GM12878 (cell line): ENCODE results near the gene SLC38A5. TPM values are rescaled to one million over a fixed set of nuclear protein-coding genes. Genes with fewer than 3 reads are reported as not detected.

Source experiments
- ATAC-seq: fragments of 200-7000 bp; cut with Tn5 transposase; 3 replicates; pipeline ENCODE4 v1.9.1; 2020; ENCODE audit warnings: mild to moderate bottlenecking, moderate library complexity
- BruUV-seq: library from RNA; stranded (reverse); fragments of 400-500 nt; replicated peaks from 2 replicates; lab custom pipeline; 2021; lab: Mats Ljungman, UMichigan
- CTCF ChIA-PET: fragments of 300-600 bp; sonication (Branson Sonifier 250); formaldehyde crosslinking; extraction: SDS; loops from one replicate; lab custom pipeline; 2021; ENCODE audit warnings: inconsistent platforms; lab: Yijun Ruan, JAX
- POLR2A ChIA-PET: fragments of 350-600 bp; formaldehyde crosslinking; extraction: SDS; loops from one replicate; lab custom pipeline; 2021; ENCODE audit warnings: inconsistent platforms; lab: Charles Lee
- RAD21 ChIA-PET: fragments of 300-600 bp; sonication (Branson Sonifier 250); formaldehyde crosslinking; loops from one replicate; lab custom pipeline; 2023; ENCODE audit warnings: antibody characterized with exemption; ENCODE audit not compliant: unreplicated experiment; lab: Charles Lee
- SMC1A ChIA-PET: fragments of 300-600 bp; sonication (Branson Sonifier 250); formaldehyde crosslinking; loops from one replicate; lab custom pipeline; 2023; ENCODE audit not compliant: unreplicated experiment, uncharacterized antibody; lab: Charles Lee
- DNase-seq: peaks from one replicate; pipeline ENCODE4 v3.0.0-alpha.2; 2011; ENCODE audit warnings: low read depth, low spot score
- FAIRE-seq: peaks from 3 replicates; lab custom pipeline; 2011; peaks lifted over from hg19 to GRCh38; lab: Jason Lieb, UNC
- H2AFZ ChIP-seq: 2 replicates; pipeline ENCODE4 v1.6.0; 2011; ENCODE audit warnings: low read depth, low read length, control low read depth; ENCODE audit not compliant: control insufficient read depth
- H3K27ac ChIP-seq: 2 replicates; pipeline ENCODE4 v1.5.1; 2011; ENCODE audit warnings: control low read depth; ENCODE audit not compliant: control insufficient read depth, insufficient read depth
- H3K27me3 ChIP-seq, 2 experiments: replicated peaks in 1 of 2; 2 replicates each; pipeline versions ENCODE4 v1.6.0 to v1.6.1; 2011; ENCODE audit warnings: low read length in 1 of 2; ENCODE audit not compliant: control insufficient read depth in 2 of 2, insufficient read depth in 2 of 2
- H3K36me3 ChIP-seq, 2 experiments: 2 replicates each; pipeline ENCODE4 v1.5.1; 2011; ENCODE audit warnings: low read length in 1 of 2; ENCODE audit not compliant: control insufficient read depth in 2 of 2, insufficient read depth in 2 of 2
- H3K4me1 ChIP-seq: 2 replicates; pipeline ENCODE4 v1.6.1; 2011; ENCODE audit warnings: mild to moderate bottlenecking, low read length, moderate library complexity, mixed read lengths; ENCODE audit not compliant: control insufficient read depth, insufficient read depth
- H3K4me2 ChIP-seq: 2 replicates; pipeline ENCODE4 v1.6.0; 2011; ENCODE audit warnings: control low read depth; ENCODE audit not compliant: control insufficient read depth, insufficient read depth
- H3K4me3 ChIP-seq: fragments of 200-600 bp; sonication (generic); 2 replicates; pipeline ENCODE4 v1.5.1; 2016
- H3K79me2 ChIP-seq: 2 replicates; pipeline ENCODE4 v1.6.0; 2011; ENCODE audit warnings: low read length; ENCODE audit not compliant: control insufficient read depth, insufficient read depth
- H3K9ac ChIP-seq: 2 replicates; pipeline ENCODE4 v1.8.0; 2011; ENCODE audit warnings: low read length, control low read depth, mixed read lengths; ENCODE audit not compliant: control insufficient read depth, insufficient read depth
- H3K9me3 ChIP-seq: replicated peaks from 3 replicates; pipeline ENCODE4 v1.5.1; 2011; ENCODE audit warnings: mild to moderate bottlenecking, low read length; ENCODE audit not compliant: control insufficient read depth, insufficient read depth
- H4K20me1 ChIP-seq: 2 replicates; pipeline ENCODE4 v1.6.0; 2011; ENCODE audit not compliant: control insufficient read depth, insufficient read depth
- BACH1 ChIP-seq: fragments of 450-650 bp; IDR thresholded peaks from 2 replicates; pipeline ENCODE4 v1.6.1; 2017; ENCODE audit warnings: mild to moderate bottlenecking, borderline replicate concordance
- BHLHE40 ChIP-seq, 2 experiments: fragments of 450-650 bp in 1 of 2; IDR thresholded peaks; 2 replicates each; pipeline ENCODE4 v1.6.1; 2011 to 2017; ENCODE audit warnings: low read depth in 2 of 2, borderline replicate concordance in 1 of 2, improper control_type of control experiment in 1 of 2, low read length in 1 of 2, mild to moderate bottlenecking in 1 of 2
- BRCA1 ChIP-seq: IDR thresholded peaks from 2 replicates; pipeline ENCODE4 v1.6.1; 2011; ENCODE audit warnings: low read depth, low read length, improper control_type of control experiment
- CBFB ChIP-seq: IDR thresholded peaks from 2 replicates; pipeline ENCODE4 v1.6.1; 2016; ENCODE audit warnings: antibody characterized with exemption, low read depth
- CHD2 ChIP-seq: IDR thresholded peaks from 2 replicates; pipeline ENCODE4 v1.6.1; 2011; ENCODE audit warnings: low read depth, low read length, improper control_type of control experiment, borderline replicate concordance
- EP300 ChIP-seq, 2 experiments: fragments of 150-350 bp in 1 of 2; IDR thresholded peaks; 2 replicates each; pipeline ENCODE4 v1.6.1; 2011 to 2012; ENCODE audit warnings: low read depth in 2 of 2, low read length in 2 of 2, borderline replicate concordance in 1 of 2, improper control_type of control experiment in 1 of 2, inconsistent platforms in 1 of 2; ENCODE audit not compliant: control insufficient read depth in 1 of 2
- HDAC2 ChIP-seq: fragments of 200-600 bp; sonication (generic); IDR thresholded peaks from 2 replicates; pipeline ENCODE4 v1.6.1; 2017
- HSF1 ChIP-seq: fragments of 150-350 bp; IDR thresholded peaks from 2 replicates; pipeline ENCODE4 v1.6.1; 2014; ENCODE audit warnings: mild to moderate bottlenecking, low read depth, low read length
- MEF2B ChIP-seq: fragments of 450-650 bp; IDR thresholded peaks from 2 replicates; pipeline ENCODE4 v1.6.1; 2018; ENCODE audit warnings: mild to moderate bottlenecking, moderate library complexity; ENCODE audit not compliant: partially characterized antibody, poor library complexity, severe bottlenecking
- RAD21 ChIP-seq: IDR thresholded peaks from 2 replicates; pipeline ENCODE4 v1.6.1; 2011; ENCODE audit warnings: mild to moderate bottlenecking, low read depth, low read length, moderate library complexity; ENCODE audit not compliant: insufficient read depth
- SMARCA5 ChIP-seq: fragments of 450-650 bp; IDR thresholded peaks from 2 replicates; pipeline ENCODE4 v1.6.1; 2017; ENCODE audit warnings: mild to moderate bottlenecking
- SREBF2 ChIP-seq: IDR thresholded peaks from 2 replicates; pipeline ENCODE4 v1.6.1; 2012; ENCODE audit warnings: mild to moderate bottlenecking, low read length
- TAF1 ChIP-seq: IDR thresholded peaks from 2 replicates; pipeline ENCODE4 v1.6.1; 2011; ENCODE audit warnings: mild to moderate bottlenecking, low read depth, low read length, borderline replicate concordance
- WGBS: methylation state at CpG from one replicate; pipeline ENCODE4 v1.1.6; 2016; ENCODE audit warnings: low lambda C conversion rate; ENCODE audit not compliant: insufficient replicate concordance, insufficient coverage; ENCODE audit errors: missing lambda C conversion rate; 5-methylcytosine and 5-hydroxymethylcytosine counted together
- in situ Hi-C: fragments of 300-500 bp; cut with MboI; formaldehyde crosslinking; loops from 9 replicates; pipeline ENCODE4 v1.14.3; 2018; ENCODE audit warnings: mixed read lengths
- intact Hi-C: fragments of 100-400 bp; cut with micrococcal nuclease; formaldehyde crosslinking; loops from one replicate; pipeline ENCODE4 v1.14.2; 2022; ENCODE audit not compliant: unreplicated experiment
- polyA plus RNA-seq, 11 experiments: library from polyadenylated mRNA; depleted of rRNA in 4 of 11; unstranded in 6 of 11; stranded (reverse) in 5 of 11; fragments of >200 nt; fragmentation: Nextera tagmentation in 4 of 11; fragmentation: Illumina TruSeq in 1 of 11; extraction: Ambion mirVana in 4 of 11; extraction: Trizol in 1 of 11; gene quantifications; 1 replicate in 1 of 11; 2 replicates in 10 of 11; pipeline versions ENCODE4 v1.2.1 to v1.2.3, GENCODE V29; 2011 to 2016; ENCODE audit warnings: inconsistent platforms in 2 of 11, missing spikeins in 2 of 11, low read depth in 1 of 11
- total RNA-seq, 4 experiments: library from RNA; depleted of rRNA in 3 of 4; stranded (reverse); fragments of >200 nt in 3 of 4; fragmentation: Illumina TruSeq in 1 of 4; extraction: Trizol in 1 of 4; gene quantifications; 2 replicates each; pipeline versions ENCODE4 v1.2.1 to v1.2.3, GENCODE V29; 2013 to 2021
- TF ChIP-seq, protein P1 (sequence below), 3 experiments: IDR thresholded peaks in 2 of 3; conservative IDR thresholded peaks in 1 of 3; 2 replicates each; pipeline ENCODE4 v1.5.1; 2011; ENCODE audit warnings: low read depth in 3 of 3, low read length in 3 of 3, mild to moderate bottlenecking in 3 of 3, control low read depth in 2 of 3, moderate library complexity in 2 of 3, inconsistent platforms in 1 of 3, mixed read lengths in 1 of 3; ENCODE audit not compliant: control insufficient read depth in 2 of 3, insufficient read depth in 1 of 3; ENCODE audit errors: extremely low read depth in 1 of 3
- TF ChIP-seq, protein P2 (sequence below): fragments of 450-650 bp; IDR thresholded peaks from 2 replicates; pipeline ENCODE4 v1.6.1; 2017; ENCODE audit warnings: mild to moderate bottlenecking, moderate library complexity

Gene SLC38A5
- total and polyA plus RNA-seq, 10 of the 15 experiments (the other 5 are each of a cell fraction or from before 2014, with no cell fraction given): 4.2 to 108 (median 70.6) TPM

GRCh38 chrX:48511560-48511959 is 41.5 kb upstream of the SLC38A5 start (continued):
- TF ChIP-seq, protein P1, sequence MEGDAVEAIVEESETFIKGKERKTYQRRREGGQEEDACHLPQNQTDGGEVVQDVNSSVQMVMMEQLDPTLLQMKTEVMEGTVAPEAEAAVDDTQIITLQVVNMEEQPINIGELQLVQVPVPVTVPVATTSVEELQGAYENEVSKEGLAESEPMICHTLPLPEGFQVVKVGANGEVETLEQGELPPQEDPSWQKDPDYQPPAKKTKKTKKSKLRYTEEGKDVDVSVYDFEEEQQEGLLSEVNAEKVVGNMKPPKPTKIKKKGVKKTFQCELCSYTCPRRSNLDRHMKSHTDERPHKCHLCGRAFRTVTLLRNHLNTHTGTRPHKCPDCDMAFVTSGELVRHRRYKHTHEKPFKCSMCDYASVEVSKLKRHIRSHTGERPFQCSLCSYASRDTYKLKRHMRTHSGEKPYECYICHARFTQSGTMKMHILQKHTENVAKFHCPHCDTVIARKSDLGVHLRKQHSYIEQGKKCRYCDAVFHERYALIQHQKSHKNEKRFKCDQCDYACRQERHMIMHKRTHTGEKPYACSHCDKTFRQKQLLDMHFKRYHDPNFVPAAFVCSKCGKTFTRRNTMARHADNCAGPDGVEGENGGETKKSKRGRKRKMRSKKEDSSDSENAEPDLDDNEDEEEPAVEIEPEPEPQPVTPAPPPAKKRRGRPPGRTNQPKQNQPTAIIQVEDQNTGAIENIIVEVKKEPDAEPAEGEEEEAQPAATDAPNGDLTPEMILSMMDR (IDR thresholded peaks at IDR 0.05 in 2 of 3, conservative IDR thresholded peaks at IDR 0.05 in 1 of 3; ENCODE audit: control insufficient read depth in 2 of 3, extremely low read depth in 1 of 3, insufficient read depth in 1 of 3, low read depth in 3 of 3, low read length in 3 of 3): peak; percentile 4 to 33 (median 18); a peak in 3 of 6 replicates
- TF ChIP-seq MEF2B: no peak
- no peak for TF ChIP-seq TAF1
- TF ChIP-seq RAD21: peak; percentile 33; the same call in 1 of the 2 replicates
- TF ChIP-seq, all 136 proteins: peak for 2

DNA sequence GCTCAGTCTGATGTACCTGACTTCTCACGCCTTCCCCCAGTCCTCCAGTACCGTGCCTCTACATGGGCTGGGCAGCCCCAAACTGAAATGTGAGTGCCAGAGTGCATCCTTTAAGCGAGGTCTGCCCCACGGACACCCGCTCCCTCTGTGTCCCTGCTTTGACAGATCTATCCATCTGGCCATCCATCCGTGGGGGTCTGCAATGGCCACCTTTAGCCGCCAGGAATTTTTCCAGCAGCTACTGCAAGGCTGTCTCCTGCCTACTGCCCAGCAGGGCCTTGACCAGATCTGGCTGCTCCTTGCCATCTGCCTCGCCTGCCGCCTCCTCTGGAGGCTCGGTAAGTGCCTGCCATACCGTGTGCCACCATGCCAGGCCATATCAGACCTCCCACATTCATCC is 39.6 kb upstream of the SLC38A5 start:
- H3K4me1 ChIP-seq: no peaks in the 10 kb centered on the region; the same call in 1 of the 2 replicates
- intact Hi-C loops: loop anchor here (2.0 kb wide), 1 partner anchor 33 kb away; the partner anchor contains the start of gene FTSJ1
- peak overlapping the region; percentile 61 for H3K9ac ChIP-seq
- BruUV-seq: no TSS peak
- H3K27me3 ChIP-seq: no peaks in the 10 kb centered on the region
- ATAC-seq: no peak
- CTCF ChIA-PET: no interaction called here
- no peaks in the 10 kb centered on the region for H3K36me3 ChIP-seq
- DNase-seq: no peak
- no peaks in the 10 kb centered on the region for H3K9me3 ChIP-seq
- no peaks in the 10 kb centered on the region for H3K79me2 ChIP-seq
- SMC1A ChIA-PET: interaction anchor here (0.8 kb wide), 1 partner anchor 66 kb away, joined by 3 read pairs; no protein-coding TSS in a partner anchor
- POLR2A ChIA-PET: interaction anchor here (1.0 kb wide), 1 partner anchor 30 kb away, joined by 3 read pairs; the partner anchor contains the start of gene TBC1D25
- no peak for FAIRE-seq
- in situ Hi-C loops: no loop called here
- RAD21 ChIA-PET: no interaction called here
- peak overlapping the region; percentile 79 for H3K4me3 ChIP-seq
- no peak overlapping the region for H3K27ac ChIP-seq
- WGBS: 45% methylated on average over 11 of the region's 11 CpGs
- no peaks in the 10 kb centered on the region for H4K20me1 ChIP-seq
- H3K4me2 ChIP-seq: peak overlapping the region; percentile 49
- H2AFZ ChIP-seq: 0 out of 2 replicates have a peak overlapping the region, but pooled peaks have one; percentile 9
- TF ChIP-seq CHD2 (no peak), HDAC2 (no peak), SREBF2 (no peak), CBFB (no peak), HSF1 (no peak), SMARCA5 (no peak), BRCA1 (no peak), BHLHE40 (IDR thresholded peaks at IDR 0.05; ENCODE audit: borderline replicate concordance in 1 of 2, low read depth in 2 of 2, low read length in 1 of 2) (no peak), BACH1 (no peak), EP300 (IDR thresholded peaks at IDR 0.05; ENCODE audit: borderline replicate concordance in 1 of 2, control insufficient read depth in 1 of 2, low read depth in 2 of 2, low read length in 2 of 2) (no peak)
- TF ChIP-seq, protein P2, sequence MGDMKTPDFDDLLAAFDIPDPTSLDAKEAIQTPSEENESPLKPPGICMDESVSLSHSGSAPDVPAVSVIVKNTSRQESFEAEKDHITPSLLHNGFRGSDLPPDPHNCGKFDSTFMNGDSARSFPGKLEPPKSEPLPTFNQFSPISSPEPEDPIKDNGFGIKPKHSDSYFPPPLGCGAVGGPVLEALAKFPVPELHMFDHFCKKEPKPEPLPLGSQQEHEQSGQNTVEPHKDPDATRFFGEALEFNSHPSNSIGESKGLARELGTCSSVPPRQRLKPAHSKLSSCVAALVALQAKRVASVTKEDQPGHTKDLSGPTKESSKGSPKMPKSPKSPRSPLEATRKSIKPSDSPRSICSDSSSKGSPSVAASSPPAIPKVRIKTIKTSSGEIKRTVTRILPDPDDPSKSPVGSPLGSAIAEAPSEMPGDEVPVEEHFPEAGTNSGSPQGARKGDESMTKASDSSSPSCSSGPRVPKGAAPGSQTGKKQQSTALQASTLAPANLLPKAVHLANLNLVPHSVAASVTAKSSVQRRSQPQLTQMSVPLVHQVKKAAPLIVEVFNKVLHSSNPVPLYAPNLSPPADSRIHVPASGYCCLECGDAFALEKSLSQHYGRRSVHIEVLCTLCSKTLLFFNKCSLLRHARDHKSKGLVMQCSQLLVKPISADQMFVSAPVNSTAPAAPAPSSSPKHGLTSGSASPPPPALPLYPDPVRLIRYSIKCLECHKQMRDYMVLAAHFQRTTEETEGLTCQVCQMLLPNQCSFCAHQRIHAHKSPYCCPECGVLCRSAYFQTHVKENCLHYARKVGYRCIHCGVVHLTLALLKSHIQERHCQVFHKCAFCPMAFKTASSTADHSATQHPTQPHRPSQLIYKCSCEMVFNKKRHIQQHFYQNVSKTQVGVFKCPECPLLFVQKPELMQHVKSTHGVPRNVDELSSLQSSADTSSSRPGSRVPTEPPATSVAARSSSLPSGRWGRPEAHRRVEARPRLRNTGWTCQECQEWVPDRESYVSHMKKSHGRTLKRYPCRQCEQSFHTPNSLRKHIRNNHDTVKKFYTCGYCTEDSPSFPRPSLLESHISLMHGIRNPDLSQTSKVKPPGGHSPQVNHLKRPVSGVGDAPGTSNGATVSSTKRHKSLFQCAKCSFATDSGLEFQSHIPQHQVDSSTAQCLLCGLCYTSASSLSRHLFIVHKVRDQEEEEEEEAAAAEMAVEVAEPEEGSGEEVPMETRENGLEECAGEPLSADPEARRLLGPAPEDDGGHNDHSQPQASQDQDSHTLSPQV: no peak
